NCI-H1092 treated with DMSO at 0.1 percent for 48 hours (cell line): ENCODE measurements around the gene LAMB1.

Experiments
- DNase-seq: peaks from one replicate; lab custom pipeline; 2025; lab: John Stamatoyannopoulos, UW

The LAMB1 gene

DNA sequence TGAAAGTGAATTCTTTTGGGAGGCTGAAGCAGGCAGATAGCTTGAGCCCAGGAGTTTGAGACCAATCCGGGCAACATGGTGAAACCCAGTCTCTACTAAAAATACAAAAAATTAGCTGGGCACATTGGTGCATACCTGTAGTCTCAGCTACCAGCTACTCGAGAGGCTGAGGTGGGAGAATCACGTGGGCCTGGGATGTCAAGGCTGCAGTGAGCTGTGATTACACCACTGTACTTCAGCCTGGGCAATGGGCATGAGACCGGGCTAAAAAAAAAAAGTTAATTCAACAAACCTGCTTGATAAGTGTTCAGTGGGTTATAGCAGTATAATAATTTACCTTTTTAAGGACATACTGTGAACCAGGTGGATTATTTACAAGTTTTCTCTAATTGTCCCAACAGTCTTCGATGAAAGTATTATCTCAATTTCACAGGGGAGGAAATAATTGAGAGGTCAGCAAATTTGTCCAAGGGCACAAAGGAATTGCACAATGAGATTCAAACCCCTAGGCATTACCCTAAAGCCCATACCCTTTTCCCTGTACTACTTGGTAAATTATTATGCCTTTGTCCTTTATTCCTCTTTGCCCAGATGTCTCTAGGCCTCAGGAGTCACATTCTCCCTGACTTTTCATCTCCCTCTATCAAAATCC is 125.1 kb downstream of the LAMB1 start:
- no peak for DNase-seq

DNA sequence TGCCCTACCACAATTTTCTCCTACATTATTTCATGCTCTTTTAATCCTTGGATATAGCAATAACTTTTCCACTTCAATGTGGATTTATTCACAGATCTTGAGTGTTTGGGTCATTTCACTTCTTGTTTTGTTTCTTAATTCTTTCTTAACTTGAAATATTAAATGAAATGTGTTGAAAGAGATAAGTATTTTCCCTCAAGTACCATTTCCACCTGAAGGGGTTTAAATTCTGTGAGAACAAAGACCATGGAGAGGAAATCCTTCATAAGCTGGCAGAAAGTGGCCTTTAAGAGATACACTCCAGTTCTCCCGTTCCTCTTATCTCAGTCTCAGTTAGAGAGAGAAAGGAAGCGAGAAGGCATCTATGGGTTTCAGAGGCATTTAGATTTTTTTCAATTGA is 126.0 kb downstream of the LAMB1 start:
- no peak for DNase-seq

DNA sequence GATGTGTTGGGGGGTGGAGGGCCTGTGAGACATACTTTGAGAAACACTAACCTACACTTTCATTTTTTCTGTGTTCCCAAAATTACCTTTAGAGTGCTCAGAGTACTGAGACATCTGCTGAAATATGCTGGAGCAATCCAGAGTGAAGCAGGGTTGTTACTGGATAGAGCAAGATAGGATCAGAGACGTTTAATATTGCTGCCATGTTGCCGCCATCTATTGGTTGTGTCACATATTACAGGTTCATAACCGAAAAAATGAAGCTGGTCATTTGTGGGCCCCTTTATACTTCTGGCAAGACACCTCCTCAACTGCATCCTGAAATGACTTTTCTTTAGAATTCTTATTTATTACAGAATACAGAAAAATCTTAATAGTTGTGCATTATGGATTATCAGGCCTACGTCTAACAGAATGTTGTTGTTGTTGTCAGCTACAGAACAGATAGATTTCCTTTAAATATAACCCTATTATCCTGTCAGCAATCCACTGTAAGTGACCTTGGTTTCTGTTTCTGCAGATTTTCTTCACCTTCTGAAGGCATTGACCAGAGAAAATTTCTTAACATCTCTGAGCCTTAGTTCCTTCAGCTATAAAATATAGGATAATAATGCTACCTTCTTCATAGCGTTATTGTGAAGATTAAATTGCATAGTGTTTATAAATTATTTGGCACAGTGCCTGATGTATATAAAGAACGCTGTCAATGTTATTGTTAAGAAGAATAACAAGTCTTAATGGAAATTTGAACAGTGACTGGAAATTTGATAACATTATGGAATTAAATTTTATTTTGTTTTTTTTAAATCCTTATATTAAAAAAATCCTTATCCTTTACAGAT is 128.1 kb downstream of the LAMB1 start:
- DNase-seq, result peak; percentile 73

DNA sequence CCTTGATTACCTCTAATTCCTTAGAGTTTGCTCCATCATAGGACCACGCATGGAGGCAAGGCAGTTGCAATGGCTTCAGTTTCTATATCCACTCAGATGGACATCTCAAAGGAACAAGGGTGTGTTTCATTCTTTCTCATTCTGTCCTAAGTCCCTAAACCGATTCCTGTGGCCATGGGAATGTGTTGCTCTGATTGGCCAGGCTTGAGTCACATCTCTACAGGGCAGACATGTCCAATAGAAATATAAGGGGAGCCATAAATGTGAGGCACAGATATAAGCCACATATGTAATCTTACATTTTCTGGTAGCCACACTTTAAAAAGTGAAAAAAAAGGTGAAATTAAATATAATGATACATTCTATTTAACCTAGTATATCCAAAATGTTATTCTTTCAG is 128.8 kb downstream of the LAMB1 start:
- no peak for DNase-seq
